Upper lobe of right lung (tissue), 1 donor: Measurements from ENCODE around the gene PADI1. TPM values are rescaled to one million over a fixed set of nuclear protein-coding genes. Genes with fewer than 3 reads are reported as not detected.

Experiments used
- ATAC-seq: fragments of 200-7000 bp; cut with Tn5 transposase; one replicate; pipeline ENCODE4 v1.9.1; 2020; ENCODE audit warnings: mild to moderate bottlenecking, moderate library complexity
- DNase-seq: peaks from one replicate; pipeline ENCODE4 v3.0.0-alpha.2; 2020
- H3K27ac ChIP-seq: fragments of 200-600 bp; one replicate; pipeline ENCODE4 v1.8.0; 2022
- H3K27me3 ChIP-seq: fragments of 200-600 bp; one replicate; pipeline ENCODE4 v1.8.0; 2022; ENCODE audit warnings: mild to moderate bottlenecking
- H3K36me3 ChIP-seq: fragments of 200-600 bp; one replicate; pipeline ENCODE4 v1.8.0; 2022
- H3K4me1 ChIP-seq: fragments of 200-600 bp; one replicate; pipeline ENCODE4 v1.8.0; 2022
- H3K4me3 ChIP-seq: fragments of 200-600 bp; one replicate; pipeline ENCODE4 v1.8.0; 2022; ENCODE audit warnings: mild to moderate bottlenecking
- H3K9me3 ChIP-seq: fragments of 200-600 bp; one replicate; pipeline ENCODE4 v1.8.0; 2022
- CTCF ChIP-seq: fragments of 200-600 bp; IDR thresholded peaks from one replicate; pipeline ENCODE4 v1.8.0; 2022; ENCODE audit warnings: antibody characterized with exemption
- intact Hi-C: fragments of 100-400 bp; cut with DNase I; formaldehyde crosslinking; loops from one replicate; pipeline ENCODE4 v1.11.0; 2022
- total RNA-seq: library from RNA; stranded (reverse); fragmentation: NEBNext Ultra II Directional; extraction: Animal tissue kit (Norgen Biotek cat#: 25700); gene quantifications from one replicate; pipeline ENCODE4 v1.2.1, GENCODE V29; 2021
- donor health status: DM: no; HTN: yes; CAD: no; lungs with severe emphysema.

PADI1 gene
- total RNA-seq, 1 donor from 2014 or later = not detected

- no peak for TF ChIP-seq CTCF
- peak; percentile 18 for DNase-seq
- Histone ChIP-seq H3K27me3 (peaks cover 11% of the 10 kb centered on the region), H3K4me1 (peaks cover 3% of the 10 kb centered on the region), H3K9me3 (no peaks in the 10 kb centered on the region), H3K36me3 (no peaks in the 10 kb centered on the region), H3K27ac (no peak overlapping the region), H3K4me3 (no peak overlapping the region)
- intact Hi-C loops = no loop called here
- no peak for ATAC-seq
Measured at GRCh38 chr1:17280894-17281293, 76.0 kb downstream of the PADI1 start.

- intact Hi-C loops = no loop called here
- H3K4me1 ChIP-seq = peaks cover 3% of the 10 kb centered on the region
- no peaks in the 10 kb centered on the region for H3K9me3 ChIP-seq
- no peaks in the 10 kb centered on the region for H3K36me3 ChIP-seq
- peaks cover 11% of the 10 kb centered on the region for H3K27me3 ChIP-seq
- H3K27ac ChIP-seq = no peak overlapping the region
- ATAC-seq (peak; percentile 64), DNase-seq (peak; percentile 46)
- no peak for TF ChIP-seq CTCF
- no peak overlapping the region for H3K4me3 ChIP-seq
Measured at GRCh38 chr1:17281775-17282181, 76.8 kb downstream of the PADI1 start.

- no peak overlapping the region for H3K4me3 ChIP-seq
- ATAC-seq (no peak), DNase-seq (no peak)
- no peak overlapping the region for H3K27ac ChIP-seq
- intact Hi-C loops = no loop called here
- peaks cover 5% of the 10 kb centered on the region for H3K27me3 ChIP-seq
- no peaks in the 10 kb centered on the region for H3K36me3 ChIP-seq
- H3K4me1 ChIP-seq = peaks cover 3% of the 10 kb centered on the region
- no peak for TF ChIP-seq CTCF
- no peaks in the 10 kb centered on the region for H3K9me3 ChIP-seq
Measured at GRCh38 chr1:17282836-17283235, 77.9 kb downstream of the PADI1 start.

- Histone ChIP-seq H3K27ac (no peak overlapping the region), H3K36me3 (no peaks in the 10 kb centered on the region), H3K4me3 (no peak overlapping the region), H3K4me1 (peaks cover 2% of the 10 kb centered on the region), H3K9me3 (no peaks in the 10 kb centered on the region), H3K27me3 (peaks cover 9% of the 10 kb centered on the region)
- intact Hi-C loops = no loop called here
- TF ChIP-seq CTCF = no peak
- DNase-seq (peak; percentile 42), ATAC-seq (no peak)
Measured at GRCh38 chr1:17286646-17287045, 81.7 kb downstream of the PADI1 start.

- peak; percentile 30 for ATAC-seq
- peak; percentile 31 for DNase-seq
- Histone ChIP-seq H3K4me3 (no peak overlapping the region), H3K27me3 (peaks cover 10% of the 10 kb centered on the region), H3K27ac (no peak overlapping the region), H3K9me3 (no peaks in the 10 kb centered on the region), H3K36me3 (no peaks in the 10 kb centered on the region), H3K4me1 (no peaks in the 10 kb centered on the region)
- no peak for TF ChIP-seq CTCF
- intact Hi-C loops = no loop called here
Measured at GRCh38 chr1:17287130-17287776, 82.3 kb downstream of the PADI1 start.

- intact Hi-C loops = no loop called here
- Histone ChIP-seq H3K9me3 (no peaks in the 10 kb centered on the region), H3K27me3 (peaks cover 19% of the 10 kb centered on the region), H3K27ac (no peak overlapping the region), H3K4me1 (no peaks in the 10 kb centered on the region), H3K36me3 (no peaks in the 10 kb centered on the region), H3K4me3 (no peak overlapping the region)
- ATAC-seq (no peak), DNase-seq (no peak)
- TF ChIP-seq CTCF = no peak
Measured at GRCh38 chr1:17289721-17290120, 84.8 kb downstream of the PADI1 start.
